Measurements from ENCODE around the gene MRFAP1L1. TPM values are rescaled to one million over a fixed set of nuclear protein-coding genes. Genes with fewer than 3 reads are reported as not detected.
"Not testable (repeated sequence)": the region's sequence is repeated elsewhere in the genome, so short reads cannot be mapped to it uniquely, and the experiment has no call there.

Gene MRFAP1L1
- total RNA-seq, 3 donors from 2014 or later, result 47.0 to 53.2 (median 52.4) TPM

DNA sequence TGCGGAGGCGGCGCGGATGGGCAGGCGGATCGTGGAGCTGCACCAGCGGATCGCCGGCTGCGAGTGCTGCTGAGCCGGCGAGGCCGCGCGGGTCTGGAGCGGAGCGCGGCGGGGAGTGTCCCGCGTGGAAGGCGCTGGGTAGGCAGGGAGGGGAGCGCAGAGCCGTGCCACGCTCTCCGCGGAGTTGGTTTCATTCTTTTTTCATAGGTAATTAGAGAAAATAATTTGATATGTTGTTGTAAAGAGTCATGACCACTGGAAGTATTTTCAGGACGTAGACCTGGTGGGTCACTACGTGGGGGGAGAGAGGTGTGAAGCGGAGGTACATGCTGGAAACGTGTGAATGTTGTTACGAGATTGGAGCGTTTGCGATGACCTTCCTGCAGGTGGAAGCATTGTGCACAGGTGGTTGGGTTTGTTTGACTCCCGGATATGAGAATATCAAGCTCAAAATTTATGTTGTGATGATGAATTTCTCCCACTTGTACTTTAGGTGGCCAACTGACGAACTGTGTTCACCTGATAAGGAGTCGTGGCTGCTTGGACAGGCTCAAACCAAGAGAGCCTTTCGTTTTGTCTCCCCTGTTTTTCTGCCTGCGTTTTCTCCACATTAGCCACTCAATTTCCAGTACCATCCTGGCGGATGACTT is 35.0 kb downstream of the MRFAP1L1 start:
- Mint-ChIP-seq H3K4me3 (peak overlapping the region; percentile 97), H3K27me3 (ENCODE audit: low read depth) (no peaks in the 10 kb centered on the region), H3K36me3 (ENCODE audit: insufficient read depth) (peaks cover 32% of the 10 kb centered on the region), H3K4me1 (ENCODE audit: low read depth) (peaks cover 47% of the 10 kb centered on the region), H3K9me3 (no peaks in the 10 kb centered on the region)
- ATAC-seq, result peak; percentile 23 to 35
- DNase-seq, result peak; percentile 54

DNA sequence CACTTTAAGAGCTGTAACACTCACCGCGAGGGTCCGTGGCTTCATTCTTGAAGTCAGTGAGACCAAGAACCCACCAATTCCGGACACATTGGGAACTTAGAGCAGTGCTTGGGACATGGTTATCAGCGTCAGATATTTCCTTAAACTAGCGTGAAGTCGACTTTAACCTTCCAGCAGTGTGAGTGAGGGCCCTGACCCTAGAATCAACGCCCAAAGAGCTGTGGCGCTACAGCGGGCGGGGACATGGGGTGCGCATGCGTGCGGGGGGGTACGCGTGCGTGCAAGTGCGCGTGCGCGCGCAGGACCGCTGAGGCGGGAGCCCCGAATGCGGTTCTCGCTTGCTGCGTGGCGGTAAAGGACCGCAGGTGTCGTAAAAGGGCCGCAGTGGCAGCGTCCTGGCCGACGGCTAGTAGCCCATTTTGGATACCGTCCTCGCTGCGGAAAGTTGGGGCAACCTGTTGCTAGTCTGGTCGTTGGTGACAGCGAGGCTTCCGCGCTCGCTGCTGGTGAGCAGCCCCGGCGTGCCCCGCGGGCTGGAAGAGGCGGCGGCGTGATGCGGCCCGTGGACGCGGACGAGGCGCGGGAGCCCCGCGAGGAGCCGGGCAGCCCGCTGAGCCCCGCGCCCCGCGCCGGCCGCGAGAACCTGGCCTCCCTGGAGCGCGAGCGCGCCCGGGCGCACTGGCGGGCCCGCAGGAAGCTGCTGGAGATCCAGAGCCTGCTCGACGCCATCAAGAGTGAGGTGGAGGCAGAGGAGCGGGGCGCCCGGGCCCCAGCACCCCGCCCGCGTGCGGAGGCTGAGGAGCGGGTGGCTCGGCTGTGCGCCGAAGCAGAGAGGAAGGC is 35.8 kb downstream of the MRFAP1L1 start:
- peak overlapping the region; percentile 97 for H3K4me3 Mint-ChIP-seq
- H3K27me3 Mint-ChIP-seq (ENCODE audit: low read depth), result no peaks in the 10 kb centered on the region
- H3K4me1 Mint-ChIP-seq (ENCODE audit: low read depth), result peaks cover 44% of the 10 kb centered on the region
- peak; percentile 87 for DNase-seq
- H3K36me3 Mint-ChIP-seq (ENCODE audit: insufficient read depth), result peaks cover 32% of the 10 kb centered on the region
- H3K9me3 Mint-ChIP-seq, result no peaks in the 10 kb centered on the region
- ATAC-seq, result peak; percentile 83 to 88

DNA sequence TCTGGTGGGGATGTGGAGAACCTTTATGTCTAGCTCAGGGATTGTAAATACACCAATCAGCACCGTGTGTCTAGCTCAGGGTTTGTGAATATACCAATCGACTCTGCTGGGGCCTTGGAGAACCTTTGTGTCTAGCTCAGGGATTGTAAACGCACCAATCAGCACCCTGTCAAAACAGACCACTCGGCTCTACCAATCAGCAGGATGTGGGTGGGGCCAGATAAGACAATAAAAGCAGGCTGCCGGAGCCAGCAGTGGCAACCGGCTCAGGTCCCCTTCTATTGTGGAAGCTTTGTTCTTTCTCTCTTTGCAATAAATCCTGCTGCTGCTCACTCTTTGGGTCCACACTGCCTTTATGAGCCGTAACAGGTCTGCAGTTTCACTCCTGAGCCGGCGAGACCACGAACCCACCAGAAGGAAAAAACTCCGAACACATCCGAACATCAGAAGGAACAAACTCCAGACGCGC is 36.4 kb downstream of the MRFAP1L1 start:
- peak; percentile 25 for DNase-seq
- Mint-ChIP-seq H3K4me1 (ENCODE audit: low read depth) (peaks cover 38% of the 10 kb centered on the region), H3K4me3 (peak overlapping the region; percentile 97), H3K36me3 (ENCODE audit: insufficient read depth) (peaks cover 25% of the 10 kb centered on the region)
- ATAC-seq, result peak; percentile 10 to 16
- not testable (repeated sequence) for H3K27me3 Mint-ChIP-seq (ENCODE audit: low read depth); H3K9me3 Mint-ChIP-seq

- not testable (repeated sequence) for ATAC-seq; H3K27me3 Mint-ChIP-seq (ENCODE audit: low read depth); DNase-seq; H3K9me3 Mint-ChIP-seq
- Mint-ChIP-seq H3K4me1 (ENCODE audit: low read depth) (peaks cover 36% of the 10 kb centered on the region), H3K4me3 (peak overlapping the region; percentile 97), H3K36me3 (ENCODE audit: insufficient read depth) (peaks cover 24% of the 10 kb centered on the region)
Observed at GRCh38 chr4:6672541-6673190, 37.0 kb downstream of the MRFAP1L1 start.

- Mint-ChIP-seq H3K27me3 (ENCODE audit: low read depth) (no peaks in the 10 kb centered on the region), H3K9me3 (no peaks in the 10 kb centered on the region), H3K36me3 (ENCODE audit: insufficient read depth) (peaks cover 21% of the 10 kb centered on the region), H3K4me1 (ENCODE audit: low read depth) (peaks cover 30% of the 10 kb centered on the region), H3K4me3 (no peak overlapping the region)
- DNase-seq (no peak), ATAC-seq (no peak)
Observed at GRCh38 chr4:6672131-6672530, 37.5 kb downstream of the MRFAP1L1 start.

GRCh38 chr4:6671648-6672047 is 38.0 kb downstream of the MRFAP1L1 start:
- Mint-ChIP-seq H3K9me3 (no peaks in the 10 kb centered on the region), H3K36me3 (ENCODE audit: insufficient read depth) (peaks cover 19% of the 10 kb centered on the region), H3K27me3 (ENCODE audit: low read depth) (no peaks in the 10 kb centered on the region), H3K4me1 (ENCODE audit: low read depth) (peaks cover 25% of the 10 kb centered on the region), H3K4me3 (no peak overlapping the region)
- ATAC-seq (no peak), DNase-seq (no peak)

- Mint-ChIP-seq H3K4me1 (ENCODE audit: low read depth) (peaks cover 4% of the 10 kb centered on the region), H3K36me3 (ENCODE audit: insufficient read depth) (no peaks in the 10 kb centered on the region), H3K4me3 (no peak overlapping the region), H3K9me3 (no peaks in the 10 kb centered on the region), H3K27me3 (ENCODE audit: low read depth) (peaks cover 5% of the 10 kb centered on the region)
- no peak for DNase-seq
- no peak for ATAC-seq
Observed at GRCh38 chr4:6668391-6668790, 41.3 kb downstream of the MRFAP1L1 start.

DNA sequence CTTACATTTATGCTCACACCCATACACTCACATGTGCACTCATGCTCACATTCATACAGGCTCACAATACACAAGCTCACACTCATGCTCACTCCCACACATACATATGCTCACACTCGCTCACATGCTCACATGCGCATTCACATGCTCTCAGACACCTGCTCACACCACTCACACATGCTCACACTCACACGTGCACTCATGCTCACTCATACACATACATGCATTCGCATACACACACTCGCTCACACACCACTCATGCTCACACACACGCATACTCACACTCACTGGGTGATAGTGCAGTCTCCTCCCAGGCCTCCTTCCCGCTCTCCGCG is 44.4 kb downstream of the MRFAP1L1 start:
- ATAC-seq, result no peak

DNA sequence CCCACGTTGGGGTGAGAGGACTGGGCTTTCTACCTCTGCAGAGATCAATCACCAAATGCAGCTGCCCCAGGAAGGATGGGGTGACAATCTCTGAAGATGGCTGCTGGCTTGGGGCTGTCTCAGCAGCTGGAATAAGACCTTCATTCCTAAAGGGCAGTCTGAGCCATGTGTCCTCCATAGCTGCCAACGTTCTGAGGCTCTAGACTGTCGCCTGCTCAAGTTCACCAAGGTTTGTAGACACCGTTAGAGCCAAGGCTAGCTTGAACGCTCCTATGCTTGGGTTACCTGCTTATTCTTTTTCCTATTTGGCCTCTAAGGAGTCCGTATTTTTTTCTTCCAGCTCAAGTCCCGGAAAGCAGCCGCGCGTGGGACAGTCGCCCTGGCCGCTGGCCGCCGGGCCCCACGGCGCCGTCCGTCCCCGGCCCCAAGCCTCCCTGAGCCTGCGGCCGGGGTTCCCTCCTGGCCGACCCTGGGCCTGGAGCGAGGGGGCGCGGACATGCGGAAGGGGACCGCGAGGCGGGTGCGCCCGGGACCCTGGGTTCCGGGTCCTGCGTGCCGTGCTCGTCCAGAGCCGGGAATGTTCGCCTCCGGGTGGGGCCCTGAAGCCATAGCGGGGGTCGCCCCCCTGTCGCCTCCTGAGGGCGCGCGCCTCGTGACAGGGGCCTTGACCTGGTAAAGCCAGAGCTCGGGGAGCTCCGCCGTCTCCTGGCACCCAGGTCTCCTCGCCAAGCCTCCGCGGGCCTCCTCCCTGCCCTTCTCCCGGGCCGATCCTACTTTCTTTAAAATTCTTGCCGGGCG is 45.9 kb downstream of the MRFAP1L1 start:
- no peaks in the 10 kb centered on the region for H3K36me3 Mint-ChIP-seq (ENCODE audit: insufficient read depth)
- no peaks in the 10 kb centered on the region for H3K9me3 Mint-ChIP-seq
- peaks cover 12% of the 10 kb centered on the region for H3K27me3 Mint-ChIP-seq (ENCODE audit: low read depth)
- H3K4me1 Mint-ChIP-seq (ENCODE audit: low read depth), result peaks cover 7% of the 10 kb centered on the region
- ATAC-seq (peak; percentile 28 to 58), DNase-seq (no peak)
- H3K4me3 Mint-ChIP-seq, result no peak overlapping the region

More for the DNA sequence above, 44.4 kb downstream of the MRFAP1L1 start:
- Mint-ChIP-seq H3K4me3 (no peak overlapping the region), H3K27me3 (ENCODE audit: low read depth) (peaks cover 11% of the 10 kb centered on the region), H3K9me3 (no peaks in the 10 kb centered on the region), H3K36me3 (ENCODE audit: insufficient read depth) (no peaks in the 10 kb centered on the region), H3K4me1 (ENCODE audit: low read depth) (no peaks in the 10 kb centered on the region)
- no peak for DNase-seq

GRCh38 chr4:6662591-6662990 is 47.1 kb downstream of the MRFAP1L1 start:
- Mint-ChIP-seq H3K27me3 (ENCODE audit: low read depth) (peaks cover 12% of the 10 kb centered on the region), H3K4me3 (no peak overlapping the region), H3K36me3 (ENCODE audit: insufficient read depth) (no peaks in the 10 kb centered on the region), H3K4me1 (ENCODE audit: low read depth) (peaks cover 10% of the 10 kb centered on the region), H3K9me3 (no peaks in the 10 kb centered on the region)
- DNase-seq (no peak), ATAC-seq (no peak)

DNA sequence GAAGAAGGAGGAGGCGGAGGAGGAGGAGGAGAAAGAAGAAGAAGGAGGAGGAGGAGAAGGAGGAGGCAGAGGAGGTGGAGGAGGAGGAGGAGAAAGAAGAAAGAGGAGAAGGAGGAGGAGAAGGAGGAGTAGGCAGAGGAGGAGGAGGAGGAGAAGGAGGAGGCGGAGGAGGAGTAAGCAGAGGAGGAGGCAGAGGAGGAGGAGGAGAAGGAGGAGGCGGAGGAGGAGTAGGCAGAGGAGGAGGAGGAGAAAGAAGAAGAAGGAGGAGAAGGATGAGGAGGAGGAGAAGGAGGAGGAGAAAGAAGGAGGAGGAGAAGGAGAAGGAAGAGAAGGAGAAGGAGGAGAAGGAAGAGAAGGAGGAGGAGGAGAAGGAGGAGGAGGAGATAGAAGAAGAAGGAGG is 49.2 kb downstream of the MRFAP1L1 start:
- H3K27me3 Mint-ChIP-seq (ENCODE audit: low read depth), result peaks cover 12% of the 10 kb centered on the region
- no peak for ATAC-seq
- no peaks in the 10 kb centered on the region for H3K36me3 Mint-ChIP-seq (ENCODE audit: insufficient read depth)

GRCh38 chr4:6659897-6660296 is 49.8 kb downstream of the MRFAP1L1 start:
- no peaks in the 10 kb centered on the region for H3K36me3 Mint-ChIP-seq (ENCODE audit: insufficient read depth)
- no peak overlapping the region for H3K4me3 Mint-ChIP-seq
- no peak for ATAC-seq
- H3K27me3 Mint-ChIP-seq (ENCODE audit: low read depth), result peaks cover 12% of the 10 kb centered on the region
- DNase-seq, result no peak
- H3K4me1 Mint-ChIP-seq (ENCODE audit: low read depth), result peaks cover 10% of the 10 kb centered on the region
- no peaks in the 10 kb centered on the region for H3K9me3 Mint-ChIP-seq

More for the DNA sequence above, 49.2 kb downstream of the MRFAP1L1 start:
- no peak for DNase-seq
- peaks cover 10% of the 10 kb centered on the region for H3K4me1 Mint-ChIP-seq (ENCODE audit: low read depth)
- no peaks in the 10 kb centered on the region for H3K9me3 Mint-ChIP-seq
- no peak overlapping the region for H3K4me3 Mint-ChIP-seq

DNA sequence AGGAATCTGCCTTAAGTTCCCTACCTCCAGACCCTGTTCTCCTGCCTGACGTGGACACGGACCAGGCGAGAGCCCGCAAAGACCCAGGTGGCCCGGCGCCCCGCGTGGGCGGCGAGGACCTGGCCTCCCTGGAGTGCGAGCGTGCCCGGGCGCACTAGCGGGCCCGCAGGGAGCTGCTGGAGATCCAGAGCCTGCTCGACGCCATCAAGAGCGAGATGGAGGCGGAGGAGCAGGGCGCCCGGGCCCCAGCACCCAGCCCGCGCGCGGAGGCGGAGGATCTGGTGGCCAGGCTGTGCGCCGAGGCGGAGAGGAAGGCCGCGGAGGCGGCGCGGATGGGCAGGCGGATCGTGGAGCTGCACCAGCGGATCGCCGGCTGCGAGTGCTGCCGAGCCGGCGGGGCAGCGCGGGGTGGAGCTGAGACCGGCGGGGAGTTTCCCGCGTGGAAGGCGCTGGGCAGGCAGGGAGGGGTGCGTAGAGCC is 51.0 kb downstream of the MRFAP1L1 start:
- peak; percentile 53 for DNase-seq
- Mint-ChIP-seq H3K9me3 (no peaks in the 10 kb centered on the region), H3K27me3 (ENCODE audit: low read depth) (peaks cover 9% of the 10 kb centered on the region), H3K4me1 (ENCODE audit: low read depth) (peaks cover 10% of the 10 kb centered on the region), H3K4me3 (peak overlapping the region; percentile 68), H3K36me3 (ENCODE audit: insufficient read depth) (no peaks in the 10 kb centered on the region)
- peak; percentile 86 to 93 for ATAC-seq

DNA sequence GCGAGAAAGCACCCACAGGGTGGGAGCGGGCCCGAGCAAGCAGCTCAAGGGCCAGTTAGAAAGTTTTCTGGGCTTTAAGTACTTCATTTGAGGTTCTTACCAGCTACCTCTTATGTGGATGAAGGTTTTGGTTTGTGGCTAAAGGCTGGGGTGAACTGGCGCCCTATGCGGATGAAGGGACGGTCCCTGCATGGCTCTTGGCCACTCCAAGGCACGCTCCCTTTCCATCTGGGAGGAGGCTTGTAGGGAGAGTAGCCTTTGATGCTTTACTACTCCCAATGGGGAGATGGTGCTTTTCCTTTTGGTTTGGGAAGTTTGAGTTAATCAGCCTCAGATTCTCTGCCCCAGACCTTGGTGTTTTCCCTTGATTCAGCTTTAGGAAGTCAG is 51.5 kb downstream of the MRFAP1L1 start:
- DNase-seq (no peak), ATAC-seq (no peak)

More for the DNA sequence above, 51.5 kb downstream of the MRFAP1L1 start:
- Mint-ChIP-seq H3K4me3 (peak overlapping the region; percentile 68), H3K4me1 (ENCODE audit: low read depth) (peaks cover 10% of the 10 kb centered on the region), H3K27me3 (ENCODE audit: low read depth) (peaks cover 6% of the 10 kb centered on the region), H3K36me3 (ENCODE audit: insufficient read depth) (no peaks in the 10 kb centered on the region), H3K9me3 (no peaks in the 10 kb centered on the region)
